Measurements from ENCODE around the gene FAM222B.
"Not testable (repeated sequence)": the region's sequence is repeated elsewhere in the genome, so short reads cannot be mapped to it uniquely, and the experiment has no call there.

Gene FAM222B

DNA sequence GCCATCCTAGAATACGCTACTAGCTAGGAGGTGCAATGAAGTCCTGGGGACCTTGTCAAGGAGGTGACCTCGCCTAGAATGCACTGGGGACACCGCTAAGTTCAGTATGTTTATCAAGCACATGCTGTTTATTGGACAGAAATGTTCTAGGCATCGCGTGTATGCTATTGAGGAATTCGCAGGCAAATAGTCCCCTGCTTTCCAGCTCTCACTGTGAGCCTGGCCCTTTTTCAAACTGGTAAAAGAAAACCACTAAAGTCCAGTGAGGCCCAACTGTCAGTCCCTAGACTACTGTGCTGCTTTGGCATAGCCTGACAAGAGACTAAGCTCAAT is 1.2 kb upstream of the FAM222B start:
- no peak for DNase-seq (ENCODE audit: low read depth)
- TF ChIP-seq MYC (IDR thresholded peaks at IDR 0.05; ENCODE audit: low read depth, low read length) (no peak), POLR2A (IDR thresholded peaks at IDR 0.05; ENCODE audit: extremely low read depth, insufficient read length) (no peak)
- TF ChIP-seq, protein P1, sequence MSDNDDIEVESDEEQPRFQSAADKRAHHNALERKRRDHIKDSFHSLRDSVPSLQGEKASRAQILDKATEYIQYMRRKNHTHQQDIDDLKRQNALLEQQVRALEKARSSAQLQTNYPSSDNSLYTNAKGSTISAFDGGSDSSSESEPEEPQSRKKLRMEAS (IDR thresholded peaks at IDR 0.05; ENCODE audit: low read depth, low read length), result no peak
- TF ChIP-seq, protein P2, sequence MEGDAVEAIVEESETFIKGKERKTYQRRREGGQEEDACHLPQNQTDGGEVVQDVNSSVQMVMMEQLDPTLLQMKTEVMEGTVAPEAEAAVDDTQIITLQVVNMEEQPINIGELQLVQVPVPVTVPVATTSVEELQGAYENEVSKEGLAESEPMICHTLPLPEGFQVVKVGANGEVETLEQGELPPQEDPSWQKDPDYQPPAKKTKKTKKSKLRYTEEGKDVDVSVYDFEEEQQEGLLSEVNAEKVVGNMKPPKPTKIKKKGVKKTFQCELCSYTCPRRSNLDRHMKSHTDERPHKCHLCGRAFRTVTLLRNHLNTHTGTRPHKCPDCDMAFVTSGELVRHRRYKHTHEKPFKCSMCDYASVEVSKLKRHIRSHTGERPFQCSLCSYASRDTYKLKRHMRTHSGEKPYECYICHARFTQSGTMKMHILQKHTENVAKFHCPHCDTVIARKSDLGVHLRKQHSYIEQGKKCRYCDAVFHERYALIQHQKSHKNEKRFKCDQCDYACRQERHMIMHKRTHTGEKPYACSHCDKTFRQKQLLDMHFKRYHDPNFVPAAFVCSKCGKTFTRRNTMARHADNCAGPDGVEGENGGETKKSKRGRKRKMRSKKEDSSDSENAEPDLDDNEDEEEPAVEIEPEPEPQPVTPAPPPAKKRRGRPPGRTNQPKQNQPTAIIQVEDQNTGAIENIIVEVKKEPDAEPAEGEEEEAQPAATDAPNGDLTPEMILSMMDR (IDR thresholded peaks at IDR 0.05; ENCODE audit: low read depth, low read length), result no peak
- no peak overlapping the region for H3K4me3 ChIP-seq (ENCODE audit: low read depth, low read length)

DNA sequence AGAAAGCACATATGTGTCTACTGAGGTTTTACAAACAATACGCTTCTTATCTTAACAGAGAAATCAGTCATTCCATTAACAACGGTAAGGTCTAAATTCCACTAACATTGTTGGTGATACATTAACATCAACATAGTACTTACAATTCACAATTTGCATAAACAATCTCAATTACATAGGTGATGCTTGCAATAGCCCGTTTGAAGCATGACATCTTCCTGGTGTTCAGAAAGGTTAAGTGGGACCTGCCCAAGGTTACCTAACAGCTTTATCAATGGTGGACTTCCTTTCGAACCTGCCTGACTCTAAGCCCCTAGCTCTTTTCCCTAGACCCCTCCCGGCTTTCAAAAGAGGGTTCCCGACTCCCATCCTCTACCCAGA is 699 bp downstream of the FAM222B start:
- peak overlapping the region; percentile 73 for H3K4me3 ChIP-seq (ENCODE audit: low read depth, low read length)
- TF ChIP-seq, protein P1 (IDR thresholded peaks at IDR 0.05; ENCODE audit: low read depth, low read length), result no peak
- TF ChIP-seq POLR2A (IDR thresholded peaks at IDR 0.05; ENCODE audit: extremely low read depth, insufficient read length), result no peak
- TF ChIP-seq, protein P2 (IDR thresholded peaks at IDR 0.05; ENCODE audit: low read depth, low read length), result no peak
- TF ChIP-seq MYC (IDR thresholded peaks at IDR 0.05; ENCODE audit: low read depth, low read length), result no peak
- DNase-seq (ENCODE audit: low read depth), result no peak

DNA sequence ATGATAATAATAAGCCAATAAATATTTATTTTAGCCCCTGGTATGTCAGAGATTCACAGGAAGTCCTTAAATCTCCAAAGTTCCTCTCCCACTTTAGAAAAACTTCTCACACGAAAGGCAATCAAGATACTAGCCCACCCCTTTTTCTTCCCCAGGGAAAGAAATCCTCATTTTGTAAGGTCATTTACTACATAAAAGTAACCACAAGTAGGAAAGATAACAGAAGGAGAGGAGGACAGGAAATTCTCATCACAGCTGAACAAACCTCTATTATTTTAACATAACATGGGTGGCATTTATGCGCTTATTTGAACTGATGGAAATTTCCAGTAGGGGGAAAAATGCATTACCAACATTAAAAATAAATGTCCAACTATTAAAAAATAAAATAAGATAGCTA is 3.4 kb downstream of the FAM222B start:
- no peak for DNase-seq (ENCODE audit: low read depth)
- TF ChIP-seq MYC (IDR thresholded peaks at IDR 0.05; ENCODE audit: low read depth, low read length), result no peak
- TF ChIP-seq POLR2A (IDR thresholded peaks at IDR 0.05; ENCODE audit: extremely low read depth, insufficient read length), result no peak
- TF ChIP-seq, protein P1 (IDR thresholded peaks at IDR 0.05; ENCODE audit: low read depth, low read length), result no peak
- TF ChIP-seq, protein P2 (IDR thresholded peaks at IDR 0.05; ENCODE audit: low read depth, low read length), result no peak
- H3K4me3 ChIP-seq (ENCODE audit: low read depth, low read length), result no peak overlapping the region

DNA sequence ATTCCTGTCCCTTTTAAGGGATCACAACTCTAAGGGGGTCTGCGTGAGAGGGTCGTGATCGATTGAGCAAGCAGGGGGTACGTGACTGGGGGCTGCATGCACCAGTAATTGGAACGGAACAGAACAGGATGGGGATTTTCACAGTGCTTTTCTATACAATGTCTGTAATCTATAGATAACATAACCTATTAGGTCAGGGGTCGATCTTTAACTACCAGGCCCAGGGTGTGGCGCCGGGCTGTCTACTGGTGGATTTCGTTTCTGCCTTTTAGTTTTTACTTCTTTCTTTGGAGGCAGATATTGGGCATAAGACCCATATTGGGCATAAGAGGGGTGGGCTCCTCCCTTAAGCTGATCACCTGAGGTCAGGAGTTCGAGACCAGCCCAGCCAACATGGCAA is 6.0 kb downstream of the FAM222B start:
- not testable (repeated sequence) for DNase-seq (ENCODE audit: low read depth); H3K4me3 ChIP-seq (ENCODE audit: low read depth, low read length)

DNA sequence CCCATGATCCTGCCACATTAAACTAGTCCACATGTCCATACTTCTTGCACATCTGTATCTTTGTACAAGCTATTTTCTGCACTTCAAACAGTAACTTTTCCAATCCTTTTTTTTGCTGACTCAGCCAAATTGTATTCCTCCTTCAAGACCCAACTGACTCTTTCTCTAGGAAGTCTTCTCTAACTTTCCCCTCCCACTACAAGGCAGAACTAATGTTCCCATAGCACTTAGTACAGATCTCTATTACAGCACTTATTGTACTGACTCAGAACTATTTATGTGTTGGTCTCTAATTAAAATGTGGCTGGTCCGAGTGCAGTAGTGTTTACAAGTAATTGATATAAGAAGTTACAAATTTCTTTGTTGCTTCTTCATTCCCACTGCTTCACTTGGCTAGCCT is 8.2 kb downstream of the FAM222B start:
- TF ChIP-seq, protein P1 (IDR thresholded peaks at IDR 0.05; ENCODE audit: low read depth, low read length), result no peak
- TF ChIP-seq, protein P2 (IDR thresholded peaks at IDR 0.05; ENCODE audit: low read depth, low read length), result no peak
- no peak for TF ChIP-seq POLR2A (IDR thresholded peaks at IDR 0.05; ENCODE audit: extremely low read depth, insufficient read length)
- no peak for TF ChIP-seq MYC (IDR thresholded peaks at IDR 0.05; ENCODE audit: low read depth, low read length)
- no peak overlapping the region for H3K4me3 ChIP-seq (ENCODE audit: low read depth, low read length)
- DNase-seq (ENCODE audit: low read depth), result no peak

DNA sequence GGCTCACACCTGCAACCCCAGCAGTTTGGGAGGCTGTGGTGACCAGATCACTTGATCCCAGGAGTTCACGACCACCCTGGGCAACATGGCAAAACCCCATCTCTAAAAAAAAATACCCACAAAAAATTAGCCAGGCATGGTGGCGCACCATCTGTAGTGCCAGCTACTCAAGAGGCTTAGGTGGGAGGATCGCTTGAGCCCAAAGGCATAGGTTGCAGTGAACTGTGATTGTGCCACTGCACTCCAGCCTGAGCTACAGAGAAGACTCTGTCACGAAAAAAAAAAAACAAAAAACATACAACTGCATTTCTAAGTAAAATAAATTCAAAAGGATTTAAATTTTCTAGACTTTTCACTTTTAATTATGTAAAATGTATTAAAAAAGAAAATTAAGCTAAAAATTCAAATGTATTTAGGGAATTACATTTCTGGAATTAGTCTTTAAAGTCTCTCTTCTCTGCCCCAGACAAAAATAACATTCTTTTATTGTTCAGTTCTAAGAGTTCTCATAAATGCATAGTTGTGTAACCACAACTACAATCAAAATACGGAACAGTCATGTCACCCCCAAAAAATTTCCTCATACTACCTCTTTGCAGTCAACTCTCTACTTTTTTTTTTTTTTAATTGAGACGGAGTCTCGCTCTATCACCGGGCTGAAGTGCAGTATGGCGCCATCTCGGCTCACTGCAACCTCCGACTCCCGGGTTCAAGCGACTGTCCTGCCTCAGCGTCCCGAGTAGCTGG is 14.1 kb downstream of the FAM222B start:
- DNase-seq (ENCODE audit: low read depth), result no peak
- no peak overlapping the region for H3K4me3 ChIP-seq (ENCODE audit: low read depth, low read length)
- TF ChIP-seq POLR2A (IDR thresholded peaks at IDR 0.05; ENCODE audit: extremely low read depth, insufficient read length), result no peak
- no peak for TF ChIP-seq MYC (IDR thresholded peaks at IDR 0.05; ENCODE audit: low read depth, low read length)
- TF ChIP-seq, protein P2 (IDR thresholded peaks at IDR 0.05; ENCODE audit: low read depth, low read length), result no peak
- TF ChIP-seq, protein P1 (IDR thresholded peaks at IDR 0.05; ENCODE audit: low read depth, low read length), result no peak
